G401.6 (cell line): Measurements from ENCODE around the gene KRT1.

ENCODE experiments used
- FAIRE-seq: peaks from 2 replicates; lab custom pipeline; 2012; peaks lifted over from hg19 to GRCh38; lab: Jason Lieb, UNC

KRT1 gene

DNA sequence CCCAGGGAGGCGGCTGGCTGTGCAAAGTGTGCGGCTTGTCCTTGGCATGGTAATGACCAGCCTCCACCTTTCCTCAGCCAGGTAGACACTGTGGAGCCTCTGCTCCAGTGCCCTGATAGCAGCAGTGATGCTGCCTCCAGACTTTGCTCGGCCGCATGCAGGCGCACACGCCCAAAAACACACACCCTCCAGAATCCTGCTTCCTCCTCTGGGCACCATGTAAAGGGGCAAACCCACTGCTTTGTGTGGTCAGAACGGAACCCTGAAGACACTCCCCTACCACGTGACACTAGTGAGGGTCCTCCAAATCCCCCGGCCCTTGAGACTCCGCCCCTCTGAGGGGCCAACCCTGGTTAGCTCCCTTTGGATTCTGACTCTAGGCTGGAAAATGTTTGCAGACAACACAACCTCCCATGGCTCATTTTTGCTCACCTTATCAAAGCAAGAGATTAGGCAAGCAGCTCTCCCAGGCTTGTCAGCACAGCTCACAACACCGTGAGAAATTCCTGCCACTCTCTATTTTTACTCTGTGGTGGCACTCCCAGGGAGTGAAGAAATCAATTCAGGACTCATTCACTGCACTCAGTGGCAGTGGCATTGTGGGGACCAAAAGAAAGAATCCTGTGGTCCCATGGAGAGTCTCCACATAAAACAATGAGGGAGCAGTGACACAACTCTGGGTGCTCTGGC, 18.6 kb upstream of the KRT1 start:
- no peak for FAIRE-seq

DNA sequence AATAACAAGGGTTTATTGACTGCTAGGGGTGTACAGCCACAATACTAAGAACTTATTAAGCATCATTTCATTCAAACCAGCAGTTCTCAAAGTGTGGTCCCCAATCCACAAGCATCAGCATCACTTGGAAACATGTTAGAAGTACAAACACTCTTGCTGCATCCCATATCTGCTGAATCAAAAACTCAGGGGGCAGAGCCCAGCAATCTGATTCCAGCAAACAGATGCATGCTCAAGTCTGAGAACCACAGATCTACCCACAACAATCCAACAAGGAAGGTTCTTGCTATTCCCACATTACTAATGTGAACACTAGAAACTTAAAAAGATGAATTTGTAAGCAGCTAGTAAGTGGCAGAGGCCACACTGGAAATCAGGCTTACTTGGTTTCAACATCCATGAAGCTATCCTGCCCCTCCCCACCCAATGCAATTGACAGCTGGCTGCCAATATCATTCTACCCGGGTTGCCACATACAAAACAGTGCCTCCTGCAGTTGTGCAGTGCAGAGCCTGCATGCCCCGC, 16.9 kb upstream of the KRT1 start:
- FAIRE-seq: no peak

DNA sequence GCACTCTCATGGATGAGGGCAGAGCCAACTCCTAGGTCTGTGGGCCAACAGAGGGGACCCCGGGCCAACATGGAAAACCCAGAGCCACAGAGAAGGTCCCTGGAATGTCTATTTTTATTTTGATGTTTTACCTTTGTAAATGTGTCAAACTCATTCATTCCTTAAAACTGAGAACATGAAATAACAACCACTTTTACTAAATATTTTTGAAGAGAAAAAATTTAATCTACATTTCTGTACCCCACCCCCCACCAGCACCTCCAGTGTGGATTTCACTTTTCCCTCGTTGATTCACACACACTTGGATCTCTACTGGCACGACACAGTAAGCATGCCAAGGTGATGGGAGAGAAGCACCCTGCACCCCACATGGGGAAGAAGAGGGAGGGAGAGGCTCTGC, 16.4 kb upstream of the KRT1 start:
- no peak for FAIRE-seq

DNA sequence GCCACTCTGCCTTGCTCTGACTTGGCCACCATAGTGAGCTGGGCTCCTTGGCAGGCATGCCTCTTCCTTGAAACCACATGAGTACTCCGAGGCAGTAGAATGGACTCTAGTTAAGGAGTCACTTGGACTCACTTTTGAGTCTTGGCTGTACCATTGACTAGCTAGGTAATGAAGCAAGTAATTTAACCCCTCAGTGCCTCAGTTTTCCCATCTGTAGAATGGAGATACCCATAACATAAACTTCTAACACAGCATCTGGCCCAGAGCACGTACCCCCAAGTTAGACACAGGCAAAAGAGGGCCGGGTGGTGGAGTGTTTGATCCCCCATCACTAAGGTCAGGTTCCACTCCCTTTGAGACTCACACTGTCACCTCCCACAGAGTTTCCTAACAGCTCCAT, 14.8 kb upstream of the KRT1 start:
- no peak for FAIRE-seq

DNA sequence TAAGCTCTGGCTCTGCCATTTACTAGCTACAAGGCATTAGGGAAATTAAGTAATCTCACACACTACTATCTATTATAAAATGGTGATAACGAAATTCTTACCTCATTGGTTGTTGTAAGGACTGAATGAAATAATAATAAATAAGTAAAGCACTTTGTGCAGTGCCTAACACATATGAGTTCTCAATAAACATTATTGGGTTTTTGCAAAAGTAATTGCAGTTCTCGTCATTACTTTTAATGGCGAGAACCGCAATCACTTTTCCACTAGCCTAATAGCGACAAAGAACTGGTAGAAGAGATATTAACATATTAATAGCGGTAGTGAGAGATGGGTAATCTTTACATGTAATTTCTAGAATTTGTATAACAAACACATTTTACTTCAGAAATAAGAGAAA, 13.9 kb upstream of the KRT1 start:
- no peak for FAIRE-seq

DNA sequence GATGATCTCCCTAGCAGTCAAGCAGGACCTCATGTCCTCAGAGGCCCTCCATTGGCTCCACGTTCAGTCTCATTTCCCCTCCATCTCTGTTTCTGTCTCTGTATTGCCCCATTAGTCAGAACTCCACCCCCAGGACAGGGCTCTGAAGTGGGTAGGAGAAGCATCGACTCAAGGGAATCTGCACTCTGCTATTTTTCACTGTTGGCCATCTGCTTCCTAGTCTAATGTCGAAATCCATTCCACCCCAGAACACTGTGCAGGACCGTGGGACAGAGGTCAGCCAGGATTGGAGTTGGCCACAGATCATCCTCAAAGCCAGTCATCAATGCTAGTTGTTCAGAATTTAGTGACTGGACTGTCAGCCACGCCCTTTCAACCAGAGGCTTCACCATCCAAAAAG, 13.1 kb upstream of the KRT1 start:
- no peak for FAIRE-seq

DNA sequence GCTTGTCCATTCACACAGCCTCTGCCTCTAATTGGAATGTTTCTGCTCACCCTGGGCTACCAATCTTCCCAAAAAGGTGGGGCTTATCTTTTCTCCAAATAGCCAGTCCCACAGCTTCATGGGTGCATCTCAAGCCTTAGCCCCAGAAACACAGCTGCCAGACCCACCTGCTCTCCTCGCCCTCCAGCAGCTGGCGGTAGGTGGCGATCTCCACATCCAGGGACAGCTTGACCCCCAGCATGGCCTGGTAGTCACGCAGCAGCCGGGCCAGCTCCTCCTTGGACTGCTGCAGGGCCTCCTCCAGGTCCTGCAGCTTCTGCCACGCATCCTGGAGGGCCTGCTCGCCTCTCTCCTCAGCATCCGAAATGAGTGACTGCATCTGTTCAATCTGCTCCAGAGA, 12.0 kb upstream of the KRT1 start:
- FAIRE-seq: no peak

DNA sequence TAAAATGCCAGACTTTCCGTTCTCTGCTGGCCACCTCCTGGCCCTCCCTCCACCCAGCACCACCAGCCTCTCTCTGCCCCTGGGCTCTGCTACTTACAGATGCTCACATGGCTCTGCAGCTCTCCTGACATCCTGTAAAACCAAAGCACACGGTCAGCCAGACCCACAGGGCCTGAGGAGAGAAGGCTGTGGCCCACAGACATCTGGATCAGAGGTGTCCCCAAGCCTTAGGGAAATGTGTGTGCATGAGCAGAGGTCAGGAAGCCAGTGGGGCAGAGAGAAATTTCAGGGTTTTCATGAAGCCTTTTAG, 11.6 kb upstream of the KRT1 start:
- no peak for FAIRE-seq

DNA sequence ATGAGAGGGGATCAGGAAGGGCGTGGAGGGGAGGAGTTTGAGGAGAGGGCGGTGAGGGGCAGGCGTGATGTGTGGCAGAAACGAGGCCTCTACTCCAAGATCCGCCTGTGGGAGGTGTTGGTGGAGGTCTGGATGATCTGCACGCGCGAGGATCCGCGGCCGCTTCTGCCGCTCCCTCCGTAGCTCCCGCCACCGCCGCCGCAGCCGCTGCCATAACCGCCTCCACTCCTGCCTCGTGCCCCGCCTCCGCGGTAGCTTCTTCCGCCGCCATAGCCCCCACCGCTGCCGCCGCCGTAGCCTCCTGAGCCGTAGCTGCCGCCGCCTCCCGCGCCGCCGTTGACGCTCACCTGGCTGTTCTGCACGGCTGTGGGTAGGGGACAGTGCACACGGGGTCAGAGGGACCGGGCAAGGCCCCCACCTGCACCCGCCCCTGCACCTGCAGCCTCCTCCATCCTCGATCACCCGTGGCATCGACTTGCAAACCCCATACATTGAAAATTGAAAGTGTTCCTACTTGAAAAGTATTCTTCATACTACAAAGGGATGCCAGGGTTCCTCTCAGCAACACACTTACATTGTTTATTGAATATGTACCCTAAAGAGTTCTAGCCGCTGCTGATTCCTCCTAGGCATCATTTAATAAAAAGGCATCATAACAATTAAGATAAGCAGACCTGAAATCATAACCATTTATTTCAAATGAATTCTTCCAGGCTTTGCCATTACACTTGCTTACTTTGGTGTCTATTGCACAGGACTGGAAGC, 11.1 kb upstream of the KRT1 start:
- FAIRE-seq: no peak

DNA sequence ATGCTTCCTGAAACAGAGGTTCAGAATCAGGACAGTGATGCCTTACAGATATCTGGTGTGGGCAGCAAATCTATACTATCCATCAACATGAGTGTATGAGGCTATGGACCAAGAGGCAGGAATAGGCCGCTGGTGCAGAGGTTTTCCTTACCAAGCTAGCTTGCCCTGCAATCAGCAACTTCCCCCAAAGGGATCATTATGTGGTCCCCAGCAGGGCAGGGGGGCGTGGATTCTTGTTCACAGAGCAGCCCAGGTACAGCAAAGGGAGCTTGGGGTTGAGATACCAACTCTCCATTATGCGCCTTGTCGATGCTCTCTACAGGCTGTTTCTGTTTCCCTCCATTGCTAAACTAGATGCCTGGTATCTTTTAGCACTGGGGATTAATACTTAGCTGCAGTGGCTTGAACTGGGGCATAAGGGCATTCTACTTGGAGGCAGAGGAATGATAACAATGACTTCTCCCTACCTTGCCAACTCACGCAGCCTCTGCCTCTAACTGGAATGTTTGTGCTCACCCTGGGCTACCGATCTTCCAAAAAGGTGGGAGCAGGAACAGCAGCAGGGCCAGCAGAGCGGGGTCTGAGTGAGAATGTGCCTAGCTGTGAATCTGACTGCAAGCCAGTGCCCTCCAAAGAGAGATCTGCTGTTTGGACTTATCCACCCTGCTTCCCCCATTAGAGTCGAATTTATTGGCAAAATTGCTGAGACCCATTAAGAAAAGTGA, 10.3 kb upstream of the KRT1 start:
- no peak for FAIRE-seq

DNA sequence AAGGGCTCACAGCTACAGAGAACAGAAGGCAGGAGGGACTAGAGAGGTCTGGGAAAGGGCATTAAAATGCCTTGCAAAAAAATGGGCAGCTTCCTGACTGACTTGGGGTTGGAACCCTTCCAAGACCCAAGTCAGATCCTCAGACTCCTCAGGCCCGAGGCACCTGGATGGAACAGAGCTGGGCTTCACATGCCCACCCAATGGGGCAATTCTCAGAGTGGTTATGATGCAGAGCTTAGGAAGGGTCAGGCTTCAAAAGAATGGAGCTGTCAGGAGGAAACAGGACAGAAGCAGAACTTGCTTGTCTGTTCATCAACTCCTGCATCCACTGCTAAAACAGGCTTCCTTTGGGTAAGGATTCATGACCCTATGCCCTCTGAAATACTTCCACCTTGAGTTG, 9.7 kb upstream of the KRT1 start:
- no peak for FAIRE-seq

DNA sequence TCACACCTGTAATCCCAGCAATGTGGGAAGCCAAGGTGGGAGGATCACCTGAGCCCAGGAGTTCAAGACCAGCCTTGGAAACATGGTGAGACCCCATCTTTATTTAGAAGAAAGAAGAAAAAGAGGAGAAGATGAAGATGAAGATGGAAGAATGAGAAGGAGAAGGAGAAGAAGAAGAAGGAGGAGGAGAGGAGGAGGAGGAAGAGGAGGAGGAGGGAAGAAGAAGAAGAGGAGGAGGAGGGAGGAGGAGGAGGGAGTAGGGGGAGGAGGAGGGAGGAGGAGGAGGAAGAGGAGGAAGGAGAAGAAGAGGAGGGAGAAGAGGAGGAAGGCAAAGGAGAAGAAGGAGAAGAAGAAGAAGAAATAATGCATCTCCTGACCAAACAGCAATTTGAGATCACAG, 9.0 kb upstream of the KRT1 start:
- FAIRE-seq: no peak

DNA sequence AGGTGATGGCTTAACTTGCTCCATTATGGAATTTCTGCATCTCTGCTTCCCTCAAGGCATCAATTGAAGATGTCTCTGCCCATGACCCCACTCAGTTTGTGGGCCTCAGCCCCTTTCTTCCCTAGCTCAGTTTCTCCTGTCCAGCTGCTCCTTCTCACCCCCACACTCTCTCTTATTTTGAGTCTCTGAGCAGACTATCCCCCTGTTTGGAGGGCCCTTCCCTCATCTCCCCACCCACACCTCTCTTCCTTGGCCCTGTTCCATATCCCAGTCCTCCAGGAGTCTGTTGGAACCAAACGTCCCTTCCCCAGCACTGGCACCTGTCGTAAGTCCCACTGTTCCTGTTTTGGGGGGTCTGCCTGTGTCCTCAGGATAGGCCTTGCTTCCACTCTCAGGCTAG, 8.3 kb upstream of the KRT1 start:
- no peak for FAIRE-seq

DNA sequence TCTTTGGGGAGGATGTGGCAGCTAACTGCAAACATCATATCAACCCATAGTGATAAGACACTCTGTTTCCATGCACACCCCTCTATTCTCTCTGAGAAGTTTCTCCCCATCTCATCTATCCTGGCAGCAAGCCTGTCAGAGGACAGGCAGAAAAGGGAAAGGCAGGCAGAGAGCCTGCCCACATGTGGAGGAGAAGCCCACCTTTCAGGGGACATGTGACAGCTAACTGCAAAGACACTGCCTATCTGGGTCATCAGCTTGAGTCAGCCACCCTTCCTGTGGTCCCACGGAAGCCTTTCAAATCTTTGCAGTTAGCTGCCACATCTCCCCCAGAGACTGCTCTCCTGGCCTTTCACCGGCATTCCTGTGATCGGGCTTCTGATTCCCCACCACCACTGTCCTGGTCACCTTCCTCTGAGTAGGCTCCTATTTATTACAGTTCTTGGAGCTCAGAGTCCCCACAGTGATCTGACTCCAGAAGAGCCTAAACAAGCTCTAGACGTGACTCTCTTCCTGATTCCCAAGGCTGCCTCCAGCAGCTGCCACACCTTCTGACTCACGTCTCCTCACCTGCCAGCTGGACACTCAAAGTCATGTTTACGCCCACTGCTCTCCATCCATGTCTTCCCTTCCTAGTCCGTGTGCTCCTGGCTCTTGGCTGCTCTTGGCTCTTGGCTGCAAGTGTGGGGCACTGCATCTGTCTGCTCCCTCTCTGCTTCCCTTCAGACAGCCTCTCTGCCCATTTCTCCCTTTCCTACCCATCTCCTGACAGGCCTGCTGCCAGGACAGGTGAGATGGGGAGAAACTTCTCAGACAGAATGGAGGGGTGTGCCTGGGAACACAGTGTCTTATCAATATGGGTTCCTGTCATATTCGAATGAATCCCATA, 7.5 kb upstream of the KRT1 start:
- FAIRE-seq: no peak

DNA sequence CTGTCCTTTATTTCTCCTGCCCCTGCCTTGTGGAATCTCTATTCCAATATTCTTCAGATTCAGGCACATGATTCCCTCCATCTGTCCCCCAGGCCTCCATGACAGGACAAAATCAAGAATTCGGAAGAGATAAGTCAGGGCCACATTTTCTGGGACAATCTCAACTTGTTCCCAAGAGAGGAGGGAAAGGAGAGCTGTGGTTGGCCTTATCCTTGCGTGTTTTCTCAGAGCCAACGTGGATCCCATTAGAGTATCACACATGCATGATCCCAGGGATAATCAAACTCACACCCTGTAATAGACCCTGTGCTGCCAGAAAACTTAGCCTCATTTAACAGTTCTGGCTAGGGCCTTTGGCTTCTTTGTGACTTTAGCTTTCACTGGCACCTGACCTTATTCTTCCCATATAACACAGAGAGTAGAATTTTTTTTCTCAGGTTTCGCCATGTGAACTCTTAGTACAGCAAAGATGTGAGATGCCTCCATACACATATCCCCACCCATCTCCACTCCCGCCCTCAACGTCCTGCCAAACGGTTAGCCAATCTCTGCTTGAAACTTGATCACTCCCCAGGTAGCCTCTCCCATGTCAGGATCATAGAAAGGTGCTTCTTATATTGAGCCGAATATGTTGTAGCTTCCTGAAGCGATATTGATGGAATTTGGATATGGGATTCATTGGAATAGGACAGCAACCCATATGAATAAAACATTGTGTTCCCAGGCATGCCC, 6.7 kb upstream of the KRT1 start:
- FAIRE-seq: no peak

DNA sequence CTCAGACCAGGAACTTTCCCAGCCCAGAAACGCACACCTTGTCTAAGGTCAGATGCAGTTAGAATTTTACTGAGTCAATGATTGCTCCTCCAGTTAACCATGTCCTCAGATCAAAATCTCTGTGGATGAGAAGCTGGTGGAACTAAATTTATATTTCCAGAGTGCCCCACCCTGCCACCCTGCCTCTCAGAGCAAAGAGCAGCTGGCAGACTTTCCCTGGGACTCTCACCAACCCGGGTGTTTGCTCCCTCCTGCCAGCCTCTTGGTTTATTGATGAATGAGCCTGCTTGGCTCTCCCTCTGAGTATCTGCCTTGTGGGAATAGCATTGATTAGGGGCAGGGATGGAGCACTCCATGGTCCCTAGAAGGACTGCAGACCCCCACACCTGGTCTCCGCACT, 5.9 kb upstream of the KRT1 start:
- no peak for FAIRE-seq

DNA sequence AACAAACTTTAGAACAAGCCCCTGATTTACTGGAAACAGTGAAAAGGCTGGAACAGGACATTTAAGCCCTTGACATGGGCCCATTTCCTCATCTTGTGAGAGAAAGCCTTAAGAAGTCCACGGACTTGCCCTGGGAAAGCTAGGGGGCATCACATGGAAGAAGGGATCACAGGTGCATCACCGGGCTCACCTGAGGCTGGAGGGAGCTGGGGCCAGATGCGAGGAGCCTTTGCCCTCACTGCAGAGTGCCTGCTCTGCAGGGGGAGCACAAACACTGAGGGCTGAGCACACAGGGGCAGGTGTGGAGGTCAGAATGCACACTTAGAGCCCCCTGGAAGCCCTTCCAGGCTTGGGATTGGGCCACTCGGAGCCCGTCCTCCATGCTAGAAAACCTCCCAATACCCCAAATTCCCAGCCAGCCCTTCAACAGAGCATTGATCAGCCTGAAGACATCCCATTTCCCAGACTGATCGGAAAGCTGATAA, 5.2 kb upstream of the KRT1 start:
- no peak for FAIRE-seq

DNA sequence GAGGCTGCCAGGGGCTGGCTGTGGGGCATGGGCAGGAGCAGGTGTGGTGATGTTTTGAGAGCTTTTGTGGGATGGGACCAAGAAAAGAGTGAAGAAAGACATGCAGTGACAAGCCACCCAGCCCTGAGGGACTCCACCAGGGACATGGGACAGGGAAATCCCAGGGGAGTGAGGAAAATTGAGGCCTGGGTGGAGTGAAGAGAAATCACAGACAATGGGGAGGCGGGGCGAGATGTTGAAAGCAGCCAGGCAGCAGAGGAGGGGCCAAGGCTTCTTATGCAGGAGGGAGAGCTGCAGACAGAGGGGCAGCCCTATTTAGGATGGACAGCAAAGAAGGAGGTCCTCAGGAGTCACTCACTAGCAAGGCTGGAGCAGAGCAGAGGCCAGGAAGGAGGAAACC, 4.2 kb upstream of the KRT1 start:
- no peak for FAIRE-seq

DNA sequence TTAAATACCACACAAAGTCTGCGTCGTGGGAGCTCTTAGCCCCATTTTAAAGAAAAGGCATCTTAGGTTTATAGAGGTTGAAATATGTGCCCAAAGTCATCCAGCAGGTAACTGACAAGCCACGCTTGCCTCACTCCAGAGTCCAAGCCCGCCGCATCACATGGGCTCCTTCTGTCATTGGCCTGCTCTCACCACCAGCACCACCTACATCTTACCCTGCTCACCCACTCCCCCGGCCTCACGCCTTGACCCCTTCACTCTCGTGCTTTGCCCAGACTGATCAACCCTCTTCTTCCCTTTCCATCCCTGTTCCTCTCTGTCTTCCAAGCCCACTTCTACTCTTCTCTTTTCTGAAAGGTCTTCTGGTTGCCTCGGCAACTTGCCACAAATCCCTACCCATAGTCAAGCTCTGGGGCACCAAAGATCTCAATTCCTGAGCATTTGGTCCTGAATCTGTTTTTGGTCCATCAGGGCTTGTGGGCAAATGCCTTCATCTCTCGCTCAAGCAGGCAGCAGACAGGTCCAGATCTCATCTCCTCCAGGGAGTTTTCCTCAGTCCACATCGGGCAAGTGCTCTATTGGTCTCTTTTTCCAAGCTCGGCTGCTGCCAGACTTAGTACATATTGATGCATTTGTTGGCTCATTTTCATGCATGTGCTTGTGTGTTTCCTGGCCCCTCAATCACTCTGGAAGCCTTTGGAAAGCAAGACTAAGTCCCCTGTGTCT, 3.5 kb upstream of the KRT1 start:
- no peak for FAIRE-seq

DNA sequence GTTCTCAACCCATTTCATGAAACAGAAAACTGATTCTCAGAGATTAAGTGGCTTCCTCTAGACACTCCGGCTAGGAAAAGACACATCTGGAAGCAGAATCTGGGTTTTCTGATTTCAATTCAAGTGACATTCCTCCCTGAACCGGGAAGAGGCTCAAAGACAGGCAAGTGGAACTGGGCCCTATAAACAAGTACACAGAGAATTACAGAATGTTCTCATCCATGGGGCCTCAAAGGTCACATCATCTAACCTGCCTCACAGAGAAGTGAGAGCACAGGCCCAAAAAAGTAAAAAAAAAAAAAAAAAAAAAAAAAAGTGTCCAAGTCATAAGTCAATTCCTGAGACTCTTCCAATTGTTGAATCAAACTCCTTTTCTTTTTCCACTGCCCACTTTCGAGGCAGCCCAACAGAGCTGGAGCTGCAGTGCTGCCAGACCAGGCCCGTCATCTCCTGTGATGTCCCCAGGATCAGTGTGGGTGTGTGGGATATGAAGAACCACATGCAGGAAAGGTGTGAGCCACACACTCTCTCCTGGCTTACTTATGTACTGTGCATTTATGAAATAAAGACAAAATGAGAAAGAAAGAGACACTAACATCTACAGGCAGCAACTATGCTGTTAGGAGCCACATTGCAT, 2.8 kb upstream of the KRT1 start:
- no peak for FAIRE-seq

DNA sequence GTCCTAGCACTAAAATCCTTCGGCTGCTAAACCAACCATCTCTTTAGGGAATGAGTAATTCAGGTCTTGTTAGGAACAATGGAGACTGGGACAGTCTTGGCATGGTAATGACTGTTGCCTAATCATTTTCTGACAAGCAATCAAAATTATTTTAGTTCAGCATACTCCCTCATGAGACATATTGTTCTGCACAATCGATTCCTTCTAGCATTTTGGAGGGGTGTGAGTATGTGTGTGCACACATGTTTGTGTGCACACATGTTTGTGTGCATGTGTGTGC, 2.1 kb upstream of the KRT1 start:
- FAIRE-seq: no peak
